HepG2 (cell line): ENCODE results near the gene MUC4. TPM values are rescaled to one million over a fixed set of nuclear protein-coding genes. Genes with fewer than 3 reads are reported as not detected.

Experiments used
- ASH2L ChIP-seq: fragments of 300-600, 200-600 bp; sonication (generic); IDR thresholded peaks from 2 replicates; pipeline ENCODE4 v1.7.0; 2017; ENCODE audit warnings: low read depth, mild to moderate bottlenecking, moderate library complexity, mixed read lengths, low read length; ENCODE audit not compliant: insufficient read length
- E2F1 ChIP-seq: sonication (generic); formaldehyde crosslinking; IDR thresholded peaks from 2 replicates; pipeline ENCODE4 v1.5.0; 2020; ENCODE audit warnings: missing genetic modification reagents
- FOXM1 ChIP-seq: sonication (generic); formaldehyde crosslinking; IDR thresholded peaks from 2 replicates; pipeline ENCODE4 v1.5.0; 2020; ENCODE audit warnings: missing genetic modification reagents
- GATAD1 ChIP-seq: IDR thresholded peaks from 2 replicates; pipeline ENCODE4 v1.6.1; 2016; ENCODE audit warnings: missing genetic modification reagents, missing compliant biosample characterization
- KAT2B ChIP-seq: fragments of 150-350 bp; IDR thresholded peaks from 2 replicates; pipeline ENCODE4 v1.6.1; 2014; ENCODE audit warnings: low read depth, low read length, borderline replicate concordance
- KDM3A ChIP-seq: IDR thresholded peaks from 2 replicates; pipeline ENCODE4 v1.6.1; 2018; ENCODE audit warnings: low read depth, missing compliant biosample characterization
- MLX ChIP-seq: IDR thresholded peaks from 2 replicates; pipeline ENCODE4 v1.6.1; 2016
- PREB ChIP-seq: sonication (generic); formaldehyde crosslinking; IDR thresholded peaks from 2 replicates; pipeline ENCODE4 v1.4.0; 2020; ENCODE audit warnings: missing genetic modification reagents
- RXRA ChIP-seq: sonication (generic); formaldehyde crosslinking; IDR thresholded peaks from 2 replicates; pipeline ENCODE4 v1.5.1; 2020; ENCODE audit warnings: missing genetic modification reagents
- RXRB ChIP-seq: IDR thresholded peaks from 2 replicates; pipeline ENCODE4 v1.6.1; 2016; ENCODE audit warnings: borderline replicate concordance, missing genetic modification reagents, missing compliant biosample characterization
- SNRNP70 ChIP-seq: fragments of 200-400 bp; formaldehyde crosslinking; IDR thresholded peaks from 2 replicates; pipeline ENCODE4 v1.6.1; 2017; ENCODE audit warnings: mild to moderate bottlenecking, low read depth, low read length, moderate library complexity
- TFDP1 ChIP-seq: IDR thresholded peaks from 2 replicates; pipeline ENCODE4 v1.6.1; 2016; ENCODE audit warnings: missing compliant biosample characterization, missing genetic modification reagents, borderline replicate concordance
- THAP9 ChIP-seq: sonication (generic); formaldehyde crosslinking; IDR thresholded peaks from 2 replicates; pipeline ENCODE4; 2020; ENCODE audit warnings: missing genetic modification reagents, mild to moderate bottlenecking, borderline replicate concordance
- ZBTB25 ChIP-seq: IDR thresholded peaks from 2 replicates; pipeline ENCODE4 v1.6.1; 2018; ENCODE audit warnings: missing genetic modification reagents
- ZNF281 ChIP-seq: sonication (generic); formaldehyde crosslinking; IDR thresholded peaks from 2 replicates; pipeline ENCODE4 v1.4.0; 2020; ENCODE audit warnings: missing genetic modification reagents, borderline replicate concordance
- ZNF740 ChIP-seq: sonication (generic); formaldehyde crosslinking; IDR thresholded peaks from 2 replicates; pipeline ENCODE4 v1.4.0; 2020; ENCODE audit warnings: missing genetic modification reagents
- ZNF773 ChIP-seq: sonication (generic); formaldehyde crosslinking; IDR thresholded peaks from 2 replicates; pipeline ENCODE4 v1.4.0; 2020; ENCODE audit warnings: missing genetic modification reagents, borderline replicate concordance
- polyA plus RNA-seq, 8 experiments: library from polyadenylated mRNA; depleted of rRNA in 3 of 8; stranded (reverse) in 7 of 8; unstranded in 1 of 8; fragments of >200 nt; fragmentation: Illumina TruSeq in 4 of 8; extraction: Trizol in 4 of 8; gene quantifications; 2 replicates each; pipeline versions ENCODE4 v1.2.1 to v1.2.3, GENCODE V29; 2011 to 2016; ENCODE audit warnings: low read depth in 4 of 8, missing spikeins in 1 of 8, mixed read lengths in 1 of 8; ENCODE audit not compliant: insufficient read depth in 1 of 8
- total RNA-seq, 5 experiments: library from RNA; depleted of rRNA; stranded (reverse); fragments of >200 nt; fragmentation: Illumina TruSeq; extraction: Trizol; gene quantifications; 2 replicates each; pipeline ENCODE4 v1.2.3, GENCODE V29; 2016; ENCODE audit warnings: low read depth in 1 of 5

MUC4 gene
- total and polyA plus RNA-seq, 2 of the 13 experiments (the other 11 are each of a cell fraction or from before 2014, with no cell fraction given): not detected

GRCh38 chr3:195850857-195851543 lies 39.3 kb upstream of the MUC4 start (continued):
- TF ChIP-seq KDM3A (CRISPR knock-in tag) (peak; percentile 49; the same call in 1 of the 2 replicates), RXRB (CRISPR knock-in tag) (peak; percentile 74), KAT2B (no peak), ZNF773 (CRISPR knock-in tag) (no peak), ZNF740 (CRISPR knock-in tag) (no peak), SNRNP70 (no peak), ASH2L (peak; percentile 24), TFDP1 (CRISPR knock-in tag) (no peak; the same call in 1 of the 2 replicates), MLX (CRISPR knock-in tag) (no peak), ZNF281 (CRISPR knock-in tag) (no peak), E2F1 (CRISPR knock-in tag) (no peak), GATAD1 (CRISPR knock-in tag) (peak; percentile 48; the same call in 1 of the 2 replicates), FOXM1 (CRISPR knock-in tag) (no peak), ZBTB25 (CRISPR knock-in tag) (peak; percentile 65; the same call in 1 of the 2 replicates), PREB (no peak), RXRA (CRISPR knock-in tag) (peak; percentile 40; the same call in 1 of the 2 replicates), THAP9 (CRISPR knock-in tag) (no peak)
